Sciatic nerve (tissue), 2 donors: Measurements from ENCODE around the gene KCTD16. TPM values are rescaled to one million over a fixed set of nuclear protein-coding genes. Genes with fewer than 3 reads are reported as not detected.
A peak's percentile ranks its signal among the peaks of the same experiment; 100 is the strongest.

Source experiments
- ATAC-seq: fragments of 200-7000 bp; cut with Tn5 transposase; one replicate; pipeline ENCODE4 v1.9.1; 2020; ENCODE audit warnings: mild to moderate bottlenecking, moderate library complexity
- DNase-seq: peaks from one replicate; pipeline ENCODE4 v3.0.0-alpha.2; 2020; ENCODE audit warnings: low spot score
- intact Hi-C: fragments of 100-400 bp; cut with DNase I; formaldehyde crosslinking; loops from one replicate; pipeline ENCODE4 v1.14.2; 2022
- total RNA-seq: library from RNA; stranded (reverse); fragmentation: NEBNext Ultra II Directional; extraction: Animal tissue kit (Norgen Biotek cat#: 25700); gene quantifications from one replicate; pipeline ENCODE4 v1.2.1, GENCODE V29; 2021
- donor health status: DM: no; HTN: no; CAD: no.
- donor health status: DM: no; HTN: no; CAD: no.

The KCTD16 gene
- total RNA-seq, result 0.53 TPM

DNA sequence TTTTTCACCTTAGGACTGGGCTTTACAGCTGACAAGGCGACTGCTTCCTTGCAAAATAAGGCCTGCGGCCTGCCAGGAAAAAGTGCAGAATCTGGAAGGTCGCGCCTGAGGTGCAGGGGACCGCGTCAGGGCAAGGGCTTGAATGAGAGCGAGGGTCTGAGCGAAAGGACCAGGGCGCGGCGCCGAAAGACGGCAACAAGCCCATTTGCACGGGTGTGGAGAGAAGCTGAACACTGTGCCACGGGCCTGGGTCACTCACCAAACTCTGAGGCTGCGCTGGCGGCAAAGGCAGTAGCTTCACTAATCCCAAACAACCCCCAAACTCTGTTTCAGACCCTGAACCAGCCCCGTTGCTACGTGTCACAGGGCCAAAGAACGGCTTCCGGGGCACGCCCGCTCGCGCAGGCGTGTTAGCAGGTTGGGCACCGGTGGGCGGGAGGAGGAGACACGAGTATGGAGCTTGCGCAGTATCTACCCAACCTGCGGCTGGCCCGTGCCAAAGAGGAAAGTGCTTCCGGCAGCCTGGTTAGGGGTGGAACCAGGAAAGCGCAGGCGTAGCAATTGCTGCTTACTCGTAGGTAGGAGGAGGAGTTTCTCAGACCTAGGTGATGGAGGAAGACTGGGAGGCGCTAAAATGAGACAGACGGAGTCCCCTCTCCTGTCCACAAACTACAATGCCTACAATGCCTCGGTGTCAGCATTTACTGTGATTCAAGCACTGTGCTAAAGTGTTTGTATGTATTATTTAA, at the start of gene KCTD16, which contains the start of gene YIPF5:
TSS of gene KCTD16 (plus strand) at position 598 of the 749 bp plus-strand sequence.
TSS of gene YIPF5 (minus strand) at position 384 of the 749 bp plus-strand sequence. CDS start 704 bp downstream, outside the sequence.
- DNase-seq (peak; percentile 95), ATAC-seq (peak; percentile 100)
- intact Hi-C loops, result no loop called here

DNA sequence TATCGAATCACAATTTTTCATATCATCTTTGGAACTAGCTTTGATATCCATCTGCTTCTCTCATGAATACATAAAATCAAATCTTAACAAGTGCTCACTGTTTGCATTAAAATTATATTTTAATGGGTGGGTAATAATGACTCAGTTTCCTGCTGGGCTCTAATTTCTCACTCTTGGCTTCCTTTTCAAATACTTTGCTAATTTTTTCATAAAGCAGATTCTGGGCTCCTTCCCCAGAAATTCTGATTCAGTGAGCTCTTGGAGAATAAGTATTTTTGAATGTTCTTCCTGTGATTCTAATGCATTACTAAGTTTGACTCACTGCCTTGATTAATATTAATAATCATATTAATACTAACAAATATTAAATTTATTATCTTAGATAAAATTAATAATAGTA, 49.1 kb upstream of the KCTD16 start:
- no peak for DNase-seq
- intact Hi-C loops, result no loop called here
- ATAC-seq, result no peak

DNA sequence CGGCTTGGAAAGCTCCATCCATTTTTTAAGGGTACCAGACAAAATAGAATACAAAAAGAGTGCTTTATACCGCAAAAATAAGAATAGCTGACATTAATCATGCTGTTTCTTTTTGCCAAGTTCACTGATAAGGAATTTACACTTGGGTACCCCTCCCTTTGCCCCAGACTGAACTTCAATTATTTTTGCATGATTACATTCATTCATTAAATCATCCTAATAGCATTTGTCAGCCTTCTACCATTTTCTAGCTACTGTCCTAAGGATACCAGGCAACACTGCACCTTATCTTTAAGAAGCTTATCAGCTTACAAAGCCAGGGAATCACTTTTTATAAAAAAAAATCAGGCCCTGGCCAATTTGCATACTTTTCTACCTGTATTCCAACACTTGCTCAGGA, 48.6 kb upstream of the KCTD16 start:
- ATAC-seq (no peak), DNase-seq (no peak)
- intact Hi-C loops, result no loop called here

DNA sequence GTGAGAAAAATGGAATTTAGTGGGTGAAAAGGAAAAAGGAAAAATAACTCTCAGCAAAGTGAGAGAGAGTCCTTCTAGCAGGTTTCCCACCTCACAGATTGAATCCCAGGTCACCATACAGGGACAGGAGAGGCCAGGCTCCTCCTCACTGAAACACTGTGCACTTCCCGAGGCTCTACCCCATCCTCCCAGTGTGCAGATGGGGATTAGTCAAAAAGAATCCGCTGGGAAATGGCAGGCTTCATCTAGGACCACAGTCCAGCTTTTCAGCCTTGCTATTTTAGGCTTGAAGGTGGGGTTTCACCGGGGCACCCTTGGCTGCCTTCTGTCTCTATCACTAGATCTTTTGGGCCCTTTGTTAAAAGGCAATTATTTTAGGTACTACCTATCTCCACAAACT, 48.0 kb upstream of the KCTD16 start:
- DNase-seq, result no peak
- ATAC-seq, result no peak
- intact Hi-C loops, result no loop called here

DNA sequence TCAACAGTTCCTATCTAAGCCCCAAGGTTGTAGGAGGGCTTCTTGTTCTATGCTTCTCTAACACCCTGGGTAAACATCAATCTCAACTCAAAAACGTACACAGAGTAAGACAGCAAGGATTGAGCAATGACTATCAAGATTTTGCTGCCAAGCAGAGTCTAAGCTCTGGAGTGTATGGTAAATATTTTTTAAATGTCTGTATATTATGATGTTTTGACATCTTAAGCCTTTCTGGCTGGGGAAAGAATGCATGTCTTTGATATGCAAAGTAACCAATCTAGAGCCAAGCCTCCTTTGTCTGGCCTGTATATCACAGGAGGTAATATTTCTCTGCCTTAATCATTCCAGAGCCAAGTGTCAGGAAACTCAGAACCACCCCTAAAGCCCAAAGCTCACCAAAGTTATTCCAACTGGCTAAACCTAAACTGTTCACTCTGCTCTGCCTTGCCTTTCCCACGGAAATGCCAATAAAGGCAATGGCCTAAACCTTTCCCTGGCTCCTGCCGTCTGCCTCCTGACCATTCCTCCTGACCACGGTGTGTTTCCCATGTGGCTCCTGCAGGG, 45.4 kb upstream of the KCTD16 start:
- intact Hi-C loops, result no loop called here
- DNase-seq (no peak), ATAC-seq (no peak)

DNA sequence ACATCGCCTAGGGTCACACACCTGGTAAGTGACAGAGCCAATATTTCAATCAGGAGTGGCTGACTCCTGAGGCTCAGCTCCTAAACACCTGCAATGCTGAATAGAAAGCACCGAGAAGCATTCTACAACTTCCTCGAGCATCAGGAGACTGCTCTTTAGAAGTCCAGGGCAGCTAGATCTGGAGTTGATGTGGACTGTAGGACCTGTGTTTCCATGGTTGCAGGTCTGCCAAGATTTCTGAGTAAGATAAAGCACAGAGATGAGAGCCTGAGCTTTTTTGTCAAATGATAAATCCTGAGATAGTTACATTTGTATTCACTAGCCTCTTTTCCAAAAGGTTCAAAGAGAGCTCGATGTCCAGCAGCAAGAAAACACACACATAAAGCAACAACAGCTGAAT, 44.0 kb upstream of the KCTD16 start:
- DNase-seq (no peak), ATAC-seq (no peak)
- intact Hi-C loops, result no loop called here

DNA sequence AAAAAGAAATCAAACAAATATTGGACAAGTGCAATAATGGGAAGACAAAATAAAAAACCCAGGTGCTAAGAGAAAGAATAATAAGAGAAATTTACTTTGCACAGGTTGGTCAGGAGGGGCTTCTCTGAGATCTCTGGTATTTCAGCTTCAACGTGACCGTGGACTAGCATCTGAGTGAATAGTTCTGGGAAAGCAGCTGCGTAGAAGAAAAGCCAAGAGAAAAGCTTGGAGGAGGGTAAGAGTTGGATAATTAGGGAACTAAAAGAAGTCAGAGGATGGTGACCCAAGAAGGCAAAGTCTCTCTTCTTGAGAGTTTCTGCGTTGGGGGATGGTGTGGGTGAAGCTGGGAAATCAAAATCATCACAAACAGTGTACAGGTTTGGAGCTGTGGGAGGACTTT, 41.8 kb upstream of the KCTD16 start:
- intact Hi-C loops, result no loop called here

DNA sequence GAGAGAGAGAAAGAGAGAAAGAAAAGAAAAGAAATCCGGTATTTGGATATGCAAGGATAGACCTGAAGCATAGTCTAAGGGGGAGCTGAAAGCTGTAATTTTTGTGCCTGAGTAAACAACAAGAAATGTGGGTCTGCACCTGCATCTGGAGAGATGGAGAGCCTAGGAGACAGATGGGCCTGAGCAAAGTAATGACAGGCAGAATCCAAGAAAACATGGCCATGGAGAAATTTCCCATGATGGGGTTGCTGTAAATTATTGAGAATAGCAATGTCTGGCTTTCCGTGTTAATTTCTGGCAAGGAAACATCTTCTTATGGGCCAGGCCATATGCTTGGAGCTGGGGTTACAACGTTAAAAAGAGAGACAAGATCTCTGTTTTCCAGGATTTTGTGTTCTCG, 40.4 kb upstream of the KCTD16 start:
- DNase-seq, result no peak
- no peak for ATAC-seq
- intact Hi-C loops, result loop anchor here (5.0 kb wide), 1 partner anchor 1668 kb away; no protein-coding TSS in a partner anchor

More for the DNA sequence above, 41.8 kb upstream of the KCTD16 start:
- ATAC-seq (no peak), DNase-seq (no peak)

DNA sequence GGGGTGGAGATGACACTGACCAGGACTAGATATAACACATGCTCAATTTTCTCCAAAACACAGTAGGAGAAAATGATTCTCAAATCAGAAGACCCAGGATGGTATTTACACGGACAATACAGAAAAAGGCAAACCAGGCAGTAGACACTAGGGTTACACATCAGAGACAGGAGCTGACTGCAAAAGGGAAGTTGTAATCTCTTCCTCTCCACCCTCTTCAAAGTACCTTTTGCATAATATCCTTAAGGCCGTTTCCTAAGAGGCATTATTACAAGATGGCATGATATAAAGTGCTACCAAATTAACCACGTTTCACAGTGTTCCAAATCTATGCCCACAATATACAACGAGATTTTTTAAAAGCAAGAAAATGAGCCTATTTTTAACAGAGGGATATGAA, 39.4 kb upstream of the KCTD16 start:
- no peak for ATAC-seq
- intact Hi-C loops, result loop anchor here (5.0 kb wide), 1 partner anchor 1669 kb away; no protein-coding TSS in a partner anchor
- DNase-seq, result no peak

DNA sequence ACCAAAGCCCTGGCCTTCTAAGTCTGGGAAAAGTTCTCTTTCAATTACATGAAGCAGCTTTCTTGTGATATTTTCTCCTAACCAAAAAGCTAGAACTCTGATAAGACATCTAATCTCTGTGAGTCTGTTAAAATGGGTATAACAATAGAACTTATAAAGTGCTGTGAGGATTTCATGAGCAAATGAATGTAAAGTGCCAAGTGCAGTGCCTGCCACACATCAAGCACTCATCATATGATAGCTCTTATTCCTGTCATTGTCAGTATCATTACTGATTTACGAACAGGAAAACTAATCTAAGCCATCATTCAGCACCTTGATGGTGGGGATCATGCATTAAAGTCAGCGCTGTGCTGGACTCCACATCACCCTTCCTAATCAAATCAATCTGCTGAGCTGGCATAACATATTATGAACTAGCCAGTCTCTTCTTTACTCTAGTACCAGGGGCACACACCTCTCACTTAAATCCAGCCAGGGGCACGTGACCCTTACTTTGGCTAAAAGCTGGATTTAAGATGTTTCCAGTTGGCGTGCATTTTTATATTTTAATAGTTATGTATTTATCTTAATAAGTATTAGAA, 37.5 kb upstream of the KCTD16 start:
- ATAC-seq, result no peak
- intact Hi-C loops, result loop anchor here (5.0 kb wide), 1 partner anchor 1671 kb away; no protein-coding TSS in a partner anchor
- no peak for DNase-seq

DNA sequence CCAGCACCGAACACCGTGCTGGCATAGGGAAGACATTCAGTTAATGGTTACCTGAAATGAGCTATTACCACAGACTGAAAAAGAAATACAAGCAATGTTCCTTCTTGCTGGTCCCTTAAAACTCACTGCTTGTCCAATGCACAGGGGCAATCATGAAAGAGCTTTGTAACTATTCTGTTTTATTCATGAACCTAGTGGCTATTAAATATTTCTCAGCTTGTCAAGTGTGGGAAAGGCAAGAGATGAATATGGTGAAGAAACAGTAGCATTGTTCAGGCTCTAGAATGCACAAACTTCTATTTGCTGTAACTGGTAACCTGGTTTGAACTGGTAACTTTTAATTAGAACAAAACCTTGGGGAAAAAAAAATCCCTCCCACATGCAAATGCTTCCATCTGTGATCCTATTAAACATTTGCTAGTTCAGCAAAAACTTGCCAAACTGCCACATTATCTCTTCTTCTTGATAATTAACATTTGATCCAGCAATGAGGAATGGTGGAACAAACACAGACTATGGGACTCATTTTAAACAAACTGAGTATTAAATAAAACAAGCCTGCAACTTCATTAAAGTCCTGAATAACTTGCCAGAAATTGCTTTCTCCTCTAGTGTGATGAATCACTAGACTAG, 36.4 kb upstream of the KCTD16 start:
- no peak for DNase-seq
- intact Hi-C loops, result loop anchor here (5.0 kb wide), 1 partner anchor 1672 kb away; no protein-coding TSS in a partner anchor
- ATAC-seq, result no peak

DNA sequence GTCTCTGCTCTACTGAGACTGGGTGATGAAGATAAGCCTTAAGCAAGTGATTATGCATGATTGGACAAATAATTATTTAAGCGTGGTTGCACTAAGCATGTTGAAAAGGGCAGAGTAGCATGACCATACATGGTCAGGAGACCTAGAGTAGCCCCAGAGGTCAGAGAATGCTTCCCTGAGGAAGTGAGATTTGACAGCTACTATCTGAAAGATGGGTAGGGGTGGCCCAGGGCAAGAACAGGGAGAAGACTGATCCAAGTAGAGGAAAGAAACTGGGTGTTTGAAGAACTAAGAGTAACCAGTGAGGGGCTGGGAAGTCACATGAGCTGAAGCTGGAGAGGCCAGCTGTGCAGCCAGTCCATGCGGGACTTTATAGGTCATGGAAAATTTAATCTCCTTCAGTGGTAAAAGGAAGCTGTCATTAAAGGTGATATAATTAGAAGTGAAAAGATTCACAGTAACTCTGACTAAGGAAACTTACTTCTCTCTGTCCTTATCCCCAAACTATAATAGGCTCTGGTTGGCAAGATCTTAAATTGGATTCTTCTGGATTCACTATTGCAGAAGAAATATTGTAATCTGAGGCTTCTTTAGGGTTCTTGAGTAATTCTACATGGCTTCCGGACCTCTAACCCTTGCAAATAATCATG, 35.4 kb upstream of the KCTD16 start:
- intact Hi-C loops, result no loop called here
- no peak for DNase-seq
- ATAC-seq, result no peak

DNA sequence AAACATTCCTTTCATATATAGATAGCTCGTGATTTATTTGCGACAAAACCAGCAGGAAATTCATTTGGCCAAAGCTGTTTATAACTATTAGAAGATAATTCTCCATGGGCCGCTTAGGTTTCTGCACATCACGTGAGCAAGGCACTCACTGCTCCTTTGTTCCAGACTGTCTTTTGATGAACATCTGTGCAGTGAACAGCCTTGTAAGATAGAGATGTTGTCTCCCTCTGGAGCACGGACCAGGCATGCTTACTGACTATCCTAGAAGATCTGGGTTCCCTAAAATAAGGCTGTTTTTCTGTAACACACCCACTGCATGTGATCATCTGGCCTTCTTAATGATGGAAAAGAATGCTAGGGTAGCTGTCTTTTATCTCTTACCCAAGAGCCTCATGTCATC, 31.1 kb upstream of the KCTD16 start:
- peak; percentile 94 for ATAC-seq
- intact Hi-C loops, result no loop called here
- DNase-seq, result no peak

DNA sequence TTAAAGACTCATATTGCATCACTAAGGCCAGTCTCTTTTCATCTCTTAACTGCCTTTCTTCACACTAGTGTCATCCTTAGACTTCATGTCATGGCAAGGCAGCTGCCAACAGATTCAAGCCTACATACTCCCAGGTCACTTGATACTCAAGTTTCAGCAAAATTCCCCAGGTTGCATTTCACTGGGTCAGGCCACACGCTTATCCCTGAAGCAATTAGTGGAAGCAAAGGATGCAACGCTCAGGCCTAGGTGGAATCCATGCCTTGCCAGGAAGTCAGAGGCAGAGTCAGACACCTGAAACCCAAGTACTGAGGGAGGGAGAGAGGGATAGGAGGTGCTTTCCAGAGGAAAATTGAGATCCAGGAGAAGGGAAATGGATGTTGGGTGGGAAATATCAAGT, 29.1 kb upstream of the KCTD16 start:
- DNase-seq, result no peak
- ATAC-seq, result no peak
- intact Hi-C loops, result no loop called here

DNA sequence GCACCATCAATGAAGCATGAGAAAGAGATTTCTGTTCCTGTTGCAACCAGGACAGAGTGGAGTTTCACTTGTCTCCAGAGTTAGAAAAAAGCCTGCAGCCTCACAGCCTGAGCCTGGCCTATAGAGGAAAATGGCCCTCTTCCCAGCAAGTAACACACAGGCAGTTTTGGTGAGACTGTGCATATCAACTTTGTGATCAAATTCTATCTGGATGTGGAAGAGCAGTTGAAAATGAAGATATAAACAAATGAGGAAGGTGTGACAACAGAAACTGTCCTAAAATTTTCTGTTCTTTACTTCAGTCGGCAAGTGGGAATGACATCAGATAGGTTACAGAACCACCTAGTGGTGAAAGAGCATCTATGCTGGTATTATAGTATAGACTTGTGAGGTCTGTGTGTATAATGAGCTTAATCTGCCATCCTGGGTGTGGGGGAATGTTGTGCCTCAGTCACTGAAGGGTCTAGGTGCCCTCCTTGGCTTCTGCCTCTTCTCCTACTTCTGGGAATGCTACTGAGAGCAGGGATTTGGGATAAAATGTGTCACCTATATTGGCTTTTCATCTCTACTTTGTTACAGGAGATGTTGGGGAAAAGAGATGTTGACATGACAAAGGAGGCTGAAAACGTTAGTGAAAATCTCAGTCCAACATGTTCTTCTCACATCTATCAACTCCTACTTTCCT, 28.4 kb upstream of the KCTD16 start:
- DNase-seq (no peak), ATAC-seq (peak; percentile 73)
- intact Hi-C loops, result no loop called here

DNA sequence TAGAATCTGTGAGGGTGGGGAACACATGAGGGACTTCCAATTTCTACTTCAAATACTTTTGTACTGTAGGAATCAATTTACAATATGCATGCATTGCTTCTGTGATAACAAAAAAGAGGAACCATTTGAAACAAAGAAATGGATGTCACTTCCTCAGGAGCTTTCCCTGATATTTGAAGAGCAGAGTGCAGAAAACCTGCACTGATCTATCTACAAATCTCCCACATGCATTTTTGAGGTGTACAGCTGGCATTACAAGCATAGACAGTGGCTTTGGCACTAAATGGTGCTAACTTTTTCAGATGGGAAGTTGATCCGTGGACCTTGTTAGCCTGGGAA, 27.9 kb upstream of the KCTD16 start:
- DNase-seq (no peak), ATAC-seq (no peak)
- intact Hi-C loops, result no loop called here

DNA sequence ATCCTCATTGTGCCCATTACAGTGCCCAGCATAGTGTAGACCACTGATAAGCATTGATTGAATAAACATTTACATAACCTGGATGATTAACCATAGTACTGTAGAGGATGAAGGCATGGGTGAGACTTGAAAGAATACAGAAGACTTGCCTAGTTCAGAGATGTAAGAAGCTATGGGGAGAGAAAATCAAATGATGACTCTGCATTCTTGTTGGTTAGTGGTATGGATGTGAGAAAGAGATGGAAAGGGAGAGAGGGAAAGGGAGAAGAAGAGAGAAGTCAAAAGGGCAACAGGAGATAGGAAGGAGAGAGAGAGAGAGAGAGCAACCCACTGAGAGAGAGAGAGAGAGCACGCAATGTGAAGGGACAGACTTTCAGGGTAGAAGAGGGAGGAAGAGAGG, 27.0 kb upstream of the KCTD16 start:
- intact Hi-C loops, result no loop called here
- DNase-seq (no peak), ATAC-seq (no peak)

DNA sequence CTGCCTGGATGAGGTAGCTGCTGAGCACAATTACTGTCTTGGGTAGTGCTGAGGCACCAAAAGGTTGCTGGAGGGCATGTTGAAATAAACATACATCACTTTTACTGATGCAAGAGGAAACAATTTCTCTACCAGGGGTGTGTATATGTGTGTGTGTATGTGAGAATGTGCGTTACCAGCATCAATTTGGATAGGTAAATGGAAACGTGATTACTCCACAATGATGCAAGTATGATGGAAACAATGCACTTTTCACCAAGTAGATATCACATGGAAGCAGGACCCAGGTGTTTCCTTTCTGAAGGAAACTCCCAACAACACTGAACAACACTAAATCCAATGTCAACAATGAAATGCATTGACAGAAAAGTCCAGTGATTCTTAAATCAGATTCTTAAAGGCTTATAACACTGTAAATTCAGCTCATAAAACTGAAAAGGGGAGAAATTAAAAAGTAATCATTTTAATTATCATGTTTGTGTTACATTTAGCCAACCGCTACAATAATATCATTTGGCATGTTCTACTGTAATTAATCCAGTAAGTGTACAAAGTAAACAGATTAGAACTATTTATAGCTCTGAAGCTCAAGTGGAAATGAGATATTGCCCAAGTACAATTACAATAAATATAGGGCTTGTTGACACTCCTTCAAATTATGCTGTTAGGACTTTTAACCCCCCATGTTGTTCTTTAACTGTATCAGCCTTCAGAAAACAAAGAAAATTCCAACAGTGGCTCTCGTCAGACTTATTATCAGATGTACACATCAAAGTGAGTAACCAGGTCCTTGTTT, 25.5 kb upstream of the KCTD16 start:
- DNase-seq, result no peak
- ATAC-seq, result no peak
- intact Hi-C loops, result no loop called here
